ENCODE results near the gene MRPL53. TPM values are rescaled to one million over a fixed set of nuclear protein-coding genes. Genes with fewer than 3 reads are reported as not detected.

The MRPL53 gene
- total and polyA plus RNA-seq, 2 of the 13 experiments (the other 11 are each of a cell fraction or from before 2014, with no cell fraction given): 34.3 to 51.9 TPM

DNA sequence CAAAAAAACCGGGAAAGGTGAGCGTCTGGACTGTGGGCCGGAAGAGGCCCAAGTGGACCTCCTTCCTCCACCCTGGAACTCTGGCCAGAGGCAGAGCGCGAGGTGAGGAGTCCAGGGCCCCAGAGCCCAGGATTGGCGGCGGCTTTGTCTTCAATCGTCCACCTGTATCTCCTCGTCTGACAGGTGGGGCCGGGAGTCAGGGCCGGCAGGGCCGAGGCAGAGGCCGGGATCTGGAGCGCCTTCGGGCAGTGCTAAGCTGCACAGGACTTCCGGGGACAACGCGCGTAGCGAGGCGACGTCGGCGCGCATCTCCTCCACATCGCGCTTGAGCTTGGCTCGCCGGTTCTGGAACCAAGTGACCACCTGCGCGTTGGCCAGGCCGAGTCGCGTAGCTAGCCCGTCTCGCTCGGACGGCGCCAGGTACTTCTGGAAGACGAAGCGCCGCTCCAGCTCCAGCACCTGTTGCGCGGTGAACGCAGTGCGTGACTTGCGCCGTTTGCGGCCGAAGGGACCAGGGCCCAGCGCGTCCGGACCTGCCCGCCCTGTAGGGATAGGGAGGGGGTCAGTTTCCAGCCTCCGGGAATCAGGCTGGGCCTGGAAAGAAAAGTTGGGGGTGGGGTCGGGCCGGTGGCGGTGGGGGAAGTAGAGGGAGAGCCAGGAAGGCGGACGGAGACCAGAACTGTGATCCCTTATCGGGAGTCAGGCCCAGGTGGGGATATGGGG is 25.5 kb upstream of the MRPL53 start (continued):
- TF ChIP-seq, protein P1, sequence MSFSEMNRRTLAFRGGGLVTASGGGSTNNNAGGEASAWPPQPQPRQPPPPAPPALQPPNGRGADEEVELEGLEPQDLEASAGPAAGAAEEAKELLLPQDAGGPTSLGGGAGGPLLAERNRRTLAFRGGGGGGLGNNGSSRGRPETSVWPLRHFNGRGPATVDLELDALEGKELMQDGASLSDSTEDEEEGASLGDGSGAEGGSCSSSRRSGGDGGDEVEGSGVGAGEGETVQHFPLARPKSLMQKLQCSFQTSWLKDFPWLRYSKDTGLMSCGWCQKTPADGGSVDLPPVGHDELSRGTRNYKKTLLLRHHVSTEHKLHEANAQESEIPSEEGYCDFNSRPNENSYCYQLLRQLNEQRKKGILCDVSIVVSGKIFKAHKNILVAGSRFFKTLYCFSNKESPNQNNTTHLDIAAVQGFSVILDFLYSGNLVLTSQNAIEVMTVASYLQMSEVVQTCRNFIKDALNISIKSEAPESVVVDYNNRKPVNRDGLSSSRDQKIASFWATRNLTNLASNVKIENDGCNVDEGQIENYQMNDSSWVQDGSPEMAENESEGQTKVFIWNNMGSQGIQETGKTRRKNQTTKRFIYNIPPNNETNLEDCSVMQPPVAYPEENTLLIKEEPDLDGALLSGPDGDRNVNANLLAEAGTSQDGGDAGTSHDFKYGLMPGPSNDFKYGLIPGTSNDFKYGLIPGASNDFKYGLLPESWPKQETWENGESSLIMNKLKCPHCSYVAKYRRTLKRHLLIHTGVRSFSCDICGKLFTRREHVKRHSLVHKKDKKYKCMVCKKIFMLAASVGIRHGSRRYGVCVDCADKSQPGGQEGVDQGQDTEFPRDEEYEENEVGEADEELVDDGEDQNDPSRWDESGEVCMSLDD (CRISPR knock-in tag; IDR thresholded peaks at IDR 0.05; ENCODE audit: borderline replicate concordance): no peak
- TF ChIP-seq FLYWCH1 (CRISPR knock-in tag; IDR thresholded peaks at IDR 0.05): no peak
- no peak for TF ChIP-seq ONECUT2 (CRISPR knock-in tag; IDR thresholded peaks at IDR 0.05)
- TF ChIP-seq, protein P2, sequence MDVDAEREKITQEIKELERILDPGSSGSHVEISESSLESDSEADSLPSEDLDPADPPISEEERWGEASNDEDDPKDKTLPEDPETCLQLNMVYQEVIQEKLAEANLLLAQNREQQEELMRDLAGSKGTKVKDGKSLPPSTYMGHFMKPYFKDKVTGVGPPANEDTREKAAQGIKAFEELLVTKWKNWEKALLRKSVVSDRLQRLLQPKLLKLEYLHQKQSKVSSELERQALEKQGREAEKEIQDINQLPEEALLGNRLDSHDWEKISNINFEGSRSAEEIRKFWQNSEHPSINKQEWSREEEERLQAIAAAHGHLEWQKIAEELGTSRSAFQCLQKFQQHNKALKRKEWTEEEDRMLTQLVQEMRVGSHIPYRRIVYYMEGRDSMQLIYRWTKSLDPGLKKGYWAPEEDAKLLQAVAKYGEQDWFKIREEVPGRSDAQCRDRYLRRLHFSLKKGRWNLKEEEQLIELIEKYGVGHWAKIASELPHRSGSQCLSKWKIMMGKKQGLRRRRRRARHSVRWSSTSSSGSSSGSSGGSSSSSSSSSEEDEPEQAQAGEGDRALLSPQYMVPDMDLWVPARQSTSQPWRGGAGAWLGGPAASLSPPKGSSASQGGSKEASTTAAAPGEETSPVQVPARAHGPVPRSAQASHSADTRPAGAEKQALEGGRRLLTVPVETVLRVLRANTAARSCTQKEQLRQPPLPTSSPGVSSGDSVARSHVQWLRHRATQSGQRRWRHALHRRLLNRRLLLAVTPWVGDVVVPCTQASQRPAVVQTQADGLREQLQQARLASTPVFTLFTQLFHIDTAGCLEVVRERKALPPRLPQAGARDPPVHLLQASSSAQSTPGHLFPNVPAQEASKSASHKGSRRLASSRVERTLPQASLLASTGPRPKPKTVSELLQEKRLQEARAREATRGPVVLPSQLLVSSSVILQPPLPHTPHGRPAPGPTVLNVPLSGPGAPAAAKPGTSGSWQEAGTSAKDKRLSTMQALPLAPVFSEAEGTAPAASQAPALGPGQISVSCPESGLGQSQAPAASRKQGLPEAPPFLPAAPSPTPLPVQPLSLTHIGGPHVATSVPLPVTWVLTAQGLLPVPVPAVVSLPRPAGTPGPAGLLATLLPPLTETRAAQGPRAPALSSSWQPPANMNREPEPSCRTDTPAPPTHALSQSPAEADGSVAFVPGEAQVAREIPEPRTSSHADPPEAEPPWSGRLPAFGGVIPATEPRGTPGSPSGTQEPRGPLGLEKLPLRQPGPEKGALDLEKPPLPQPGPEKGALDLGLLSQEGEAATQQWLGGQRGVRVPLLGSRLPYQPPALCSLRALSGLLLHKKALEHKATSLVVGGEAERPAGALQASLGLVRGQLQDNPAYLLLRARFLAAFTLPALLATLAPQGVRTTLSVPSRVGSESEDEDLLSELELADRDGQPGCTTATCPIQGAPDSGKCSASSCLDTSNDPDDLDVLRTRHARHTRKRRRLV (CRISPR knock-in tag; IDR thresholded peaks at IDR 0.05): no peak
- TF ChIP-seq, protein P3, sequence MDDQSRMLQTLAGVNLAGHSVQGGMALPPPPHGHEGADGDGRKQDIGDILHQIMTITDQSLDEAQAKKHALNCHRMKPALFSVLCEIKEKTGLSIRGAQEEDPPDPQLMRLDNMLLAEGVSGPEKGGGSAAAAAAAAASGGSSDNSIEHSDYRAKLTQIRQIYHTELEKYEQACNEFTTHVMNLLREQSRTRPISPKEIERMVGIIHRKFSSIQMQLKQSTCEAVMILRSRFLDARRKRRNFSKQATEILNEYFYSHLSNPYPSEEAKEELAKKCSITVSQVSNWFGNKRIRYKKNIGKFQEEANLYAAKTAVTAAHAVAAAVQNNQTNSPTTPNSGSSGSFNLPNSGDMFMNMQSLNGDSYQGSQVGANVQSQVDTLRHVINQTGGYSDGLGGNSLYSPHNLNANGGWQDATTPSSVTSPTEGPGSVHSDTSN (CRISPR knock-in tag; IDR thresholded peaks at IDR 0.05; ENCODE audit: borderline replicate concordance): no peak
- TF ChIP-seq, protein P4, sequence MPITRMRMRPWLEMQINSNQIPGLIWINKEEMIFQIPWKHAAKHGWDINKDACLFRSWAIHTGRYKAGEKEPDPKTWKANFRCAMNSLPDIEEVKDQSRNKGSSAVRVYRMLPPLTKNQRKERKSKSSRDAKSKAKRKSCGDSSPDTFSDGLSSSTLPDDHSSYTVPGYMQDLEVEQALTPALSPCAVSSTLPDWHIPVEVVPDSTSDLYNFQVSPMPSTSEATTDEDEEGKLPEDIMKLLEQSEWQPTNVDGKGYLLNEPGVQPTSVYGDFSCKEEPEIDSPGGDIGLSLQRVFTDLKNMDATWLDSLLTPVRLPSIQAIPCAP (CRISPR knock-in tag; IDR thresholded peaks at IDR 0.05; ENCODE audit: low read depth): no peak
- TF ChIP-seq, protein P5, sequence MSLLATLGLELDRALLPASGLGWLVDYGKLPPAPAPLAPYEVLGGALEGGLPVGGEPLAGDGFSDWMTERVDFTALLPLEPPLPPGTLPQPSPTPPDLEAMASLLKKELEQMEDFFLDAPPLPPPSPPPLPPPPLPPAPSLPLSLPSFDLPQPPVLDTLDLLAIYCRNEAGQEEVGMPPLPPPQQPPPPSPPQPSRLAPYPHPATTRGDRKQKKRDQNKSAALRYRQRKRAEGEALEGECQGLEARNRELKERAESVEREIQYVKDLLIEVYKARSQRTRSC (CRISPR knock-in tag; IDR thresholded peaks at IDR 0.05; ENCODE audit: low read depth): no peak
- TF ChIP-seq ZNF709 (CRISPR knock-in tag; IDR thresholded peaks at IDR 0.05): no peak
- no peak for TF ChIP-seq ARNT (IDR thresholded peaks at IDR 0.05)
- no peak; the same call in 1 of the 2 replicates for TF ChIP-seq MAF1 (CRISPR knock-in tag; IDR thresholded peaks at IDR 0.05; ENCODE audit: borderline replicate concordance)
- no peak for TF ChIP-seq KAT2B (IDR thresholded peaks at IDR 0.05; ENCODE audit: borderline replicate concordance, low read depth, low read length)
- 0 out of 2 replicates have a peak, but pooled peaks have one; percentile 74 for TF ChIP-seq ARHGAP35 (CRISPR knock-in tag; IDR thresholded peaks at IDR 0.05; ENCODE audit: borderline replicate concordance)
- TF ChIP-seq ZNF543 (CRISPR knock-in tag; IDR thresholded peaks at IDR 0.05): 0 out of 2 replicates have a peak, but pooled peaks have one; percentile 17
- TF ChIP-seq ZNF878 (CRISPR knock-in tag; IDR thresholded peaks at IDR 0.05): no peak
- no peak for TF ChIP-seq HMGA1 (CRISPR knock-in tag; conservative IDR thresholded peaks at IDR 0.05)
- TF ChIP-seq NKX3-1 (CRISPR knock-in tag; IDR thresholded peaks at IDR 0.05): peak; percentile 64; the same call in 1 of the 2 replicates
- 0 out of 2 replicates have a peak, but pooled peaks have one; percentile 26 for TF ChIP-seq PRMT3 (CRISPR knock-in tag; IDR thresholded peaks at IDR 0.05; ENCODE audit: borderline replicate concordance, low read depth)
- TF ChIP-seq TCF7L2 (IDR thresholded peaks at IDR 0.05; ENCODE audit: low read depth, low read length): no peak
- TF ChIP-seq HES4 (CRISPR knock-in tag; IDR thresholded peaks at IDR 0.05; ENCODE audit: borderline replicate concordance): no peak; the same call in 1 of the 2 replicates

Data from HepG2 (cell line).